Measurements from ENCODE around the gene PRRX2.
"Not testable (repeated sequence)": the region's sequence is repeated elsewhere in the genome, so short reads cannot be mapped to it uniquely, and the experiment has no call there.

PRRX2 gene

GRCh38 chr9:129762370-129762984, 97.0 kb downstream of the PRRX2 start:
- DNase-seq: not testable (repeated sequence)

- DNase-seq: no peak
Observed at GRCh38 chr9:129762985-129763926, 97.8 kb downstream of the PRRX2 start.

- no peak for DNase-seq
Observed at GRCh38 chr9:129765764-129766317, 100.4 kb downstream of the PRRX2 start.

- no peak for DNase-seq
Observed at GRCh38 chr9:129768486-129768885, 103.0 kb downstream of the PRRX2 start.

GRCh38 chr9:129769669-129770068, 104.2 kb downstream of the PRRX2 start:
- peak; percentile 32 for DNase-seq

GRCh38 chr9:129770741-129771140, 105.3 kb downstream of the PRRX2 start:
- no peak for DNase-seq
